ENCODE measurements around the gene HBE1. TPM values are rescaled to one million over a fixed set of nuclear protein-coding genes. Genes with fewer than 3 reads are reported as not detected.

HBE1 gene
- total and polyA plus RNA-seq, 10 of the 15 experiments (the other 5 are each of a cell fraction or from before 2014, with no cell fraction given): 0.13 to 2.7 (median 0.62) TPM; not detected in 5

DNA sequence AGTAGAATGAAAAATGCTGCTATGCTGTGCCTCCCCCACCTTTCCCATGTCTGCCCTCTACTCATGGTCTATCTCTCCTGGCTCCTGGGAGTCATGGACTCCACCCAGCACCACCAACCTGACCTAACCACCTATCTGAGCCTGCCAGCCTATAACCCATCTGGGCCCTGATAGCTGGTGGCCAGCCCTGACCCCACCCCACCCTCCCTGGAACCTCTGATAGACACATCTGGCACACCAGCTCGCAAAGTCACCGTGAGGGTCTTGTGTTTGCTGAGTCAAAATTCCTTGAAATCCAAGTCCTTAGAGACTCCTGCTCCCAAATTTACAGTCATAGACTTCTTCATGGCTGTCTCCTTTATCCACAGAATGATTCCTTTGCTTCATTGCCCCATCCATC, 14.9 kb upstream of the HBE1 start:
- H3K27me3 ChIP-seq (replicated peaks in 1 of 2; ENCODE audit: control insufficient read depth in 2 of 2, insufficient read depth in 2 of 2, low read length in 1 of 2): no peaks in the 10 kb centered on the region
- DNase-seq (ENCODE audit: low read depth, low spot score): no peak
- no peaks in the 10 kb centered on the region for H3K9me3 ChIP-seq (replicated peaks; ENCODE audit: control insufficient read depth, insufficient read depth, low read length)
- in situ Hi-C loops (cut with MboI) (no loop called here), intact Hi-C loops (cut with micrococcal nuclease; ENCODE audit: unreplicated experiment) (no loop called here)
- no peak overlapping the region for H3K4me2 ChIP-seq (ENCODE audit: control insufficient read depth, insufficient read depth)
- H3K79me2 ChIP-seq (ENCODE audit: control insufficient read depth, insufficient read depth, low read length): no peaks in the 10 kb centered on the region
- ChIA-PET CTCF (interaction anchor here (1.1 kb wide), 1 partner anchor 15 kb away, joined by 3 read pairs; no protein-coding TSS in a partner anchor), RAD21 (ENCODE audit: unreplicated experiment) (no interaction called here), POLR2A (no interaction called here), SMC1A (ENCODE audit: uncharacterized antibody, unreplicated experiment) (no interaction called here)
- no peaks in the 10 kb centered on the region for H4K20me1 ChIP-seq (ENCODE audit: control insufficient read depth, insufficient read depth)
- H3K4me3 ChIP-seq: no peak overlapping the region
- no peaks in the 10 kb centered on the region for H3K36me3 ChIP-seq (ENCODE audit: control insufficient read depth in 2 of 2, insufficient read depth in 2 of 2, low read length in 1 of 2)
- ATAC-seq: no peak
- TF ChIP-seq CBX3 (IDR thresholded peaks at IDR 0.05; ENCODE audit: borderline replicate concordance, low read depth): no peak
- TF ChIP-seq IKZF1 (conservative IDR thresholded peaks at IDR 0.05): no peak
- TF ChIP-seq RAD21 (IDR thresholded peaks at IDR 0.05; ENCODE audit: insufficient read depth, low read depth, low read length): no peak
- TF ChIP-seq NFYB (IDR thresholded peaks at IDR 0.05; ENCODE audit: insufficient read depth, low read depth, low read length): no peak
- no peak for TF ChIP-seq SMAD5 (IDR thresholded peaks at IDR 0.05; ENCODE audit: low read depth)
- TF ChIP-seq ZSCAN29 (IDR thresholded peaks at IDR 0.05): no peak
- TF ChIP-seq STAT3 (IDR thresholded peaks at IDR 0.05; ENCODE audit: low read depth, low read length): no peak
- no peak for TF ChIP-seq KAT2A (conservative IDR thresholded peaks at IDR 0.05; ENCODE audit: control insufficient read depth, low read depth, low read length)
- BruUV-seq (replicated peaks): no TSS peak
- H2AFZ ChIP-seq (ENCODE audit: control insufficient read depth, low read depth, low read length): no peak overlapping the region
- no peak for FAIRE-seq
- H3K27ac ChIP-seq (ENCODE audit: control insufficient read depth, insufficient read depth): no peak overlapping the region
- no peaks in the 10 kb centered on the region for H3K4me1 ChIP-seq (ENCODE audit: control insufficient read depth, insufficient read depth, low read length)
- H3K9ac ChIP-seq (ENCODE audit: control insufficient read depth, insufficient read depth, low read length): no peak overlapping the region
- WGBS (ENCODE audit: insufficient coverage, insufficient replicate concordance, low lambda C conversion rate, missing lambda C conversion rate): 83% methylated on average over 2 of the region's 2 CpGs

DNA sequence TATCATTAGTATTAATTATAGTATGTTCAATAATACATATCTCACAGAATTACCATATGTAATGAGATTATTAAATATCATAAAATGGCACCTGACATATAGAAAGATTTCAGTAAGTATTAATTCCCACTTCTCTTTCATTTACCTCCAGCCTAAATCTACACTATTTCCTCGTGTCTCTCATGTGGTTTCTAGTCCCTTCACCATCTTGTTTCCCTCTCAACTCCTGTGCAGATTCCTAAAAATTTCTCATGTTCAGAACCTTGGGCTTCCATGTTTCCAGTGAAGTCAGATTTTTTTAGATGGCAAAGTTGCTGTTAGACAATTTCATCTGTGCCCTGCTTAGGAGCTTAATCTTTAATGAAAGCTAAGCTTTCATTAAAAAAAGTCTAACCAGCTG, 14.1 kb upstream of the HBE1 start:
- Histone ChIP-seq H3K27me3 (replicated peaks in 1 of 2; ENCODE audit: control insufficient read depth in 2 of 2, insufficient read depth in 2 of 2, low read length in 1 of 2) (no peaks in the 10 kb centered on the region), H4K20me1 (ENCODE audit: control insufficient read depth, insufficient read depth) (no peaks in the 10 kb centered on the region), H3K79me2 (ENCODE audit: control insufficient read depth, insufficient read depth, low read length) (no peaks in the 10 kb centered on the region), H3K27ac (ENCODE audit: control insufficient read depth, insufficient read depth) (no peak overlapping the region), H3K36me3 (ENCODE audit: control insufficient read depth in 2 of 2, insufficient read depth in 2 of 2, low read length in 1 of 2) (no peaks in the 10 kb centered on the region), H3K4me2 (ENCODE audit: control insufficient read depth, insufficient read depth) (no peak overlapping the region), H3K9ac (ENCODE audit: control insufficient read depth, insufficient read depth, low read length) (no peak overlapping the region), H2AFZ (ENCODE audit: control insufficient read depth, low read depth, low read length) (no peak overlapping the region), H3K4me3 (no peak overlapping the region), H3K9me3 (replicated peaks; ENCODE audit: control insufficient read depth, insufficient read depth, low read length) (no peaks in the 10 kb centered on the region), H3K4me1 (ENCODE audit: control insufficient read depth, insufficient read depth, low read length) (no peaks in the 10 kb centered on the region)
- BruUV-seq (replicated peaks): no TSS peak
- DNase-seq (ENCODE audit: low read depth, low spot score) (no peak), FAIRE-seq (no peak), ATAC-seq (no peak)
- ChIA-PET CTCF (interaction anchor here (1.1 kb wide), 1 partner anchor 16 kb away, joined by 3 read pairs; no protein-coding TSS in a partner anchor), POLR2A (no interaction called here), SMC1A (ENCODE audit: uncharacterized antibody, unreplicated experiment) (no interaction called here), RAD21 (ENCODE audit: unreplicated experiment) (no interaction called here)
- in situ Hi-C loops (cut with MboI): no loop called here
- 0% methylated on average over 1 of the region's 1 CpG for WGBS (ENCODE audit: insufficient coverage, insufficient replicate concordance, low lambda C conversion rate, missing lambda C conversion rate)
- TF ChIP-seq POLR2AphosphoS5 (IDR thresholded peaks at IDR 0.05; ENCODE audit: low read length) (no peak), JUNB (IDR thresholded peaks at IDR 0.05) (no peak), RAD21 (IDR thresholded peaks at IDR 0.05; ENCODE audit: insufficient read depth, low read depth, low read length) (no peak), YBX1 (IDR thresholded peaks at IDR 0.05) (no peak), CREM (IDR thresholded peaks at IDR 0.05; ENCODE audit: low read depth) (no peak), MTA2 (IDR thresholded peaks at IDR 0.05; ENCODE audit: low read depth) (no peak), EZH2 (IDR thresholded peaks at IDR 0.05; ENCODE audit: borderline replicate concordance, control insufficient read depth, low read depth, low read length) (no peak), EP300 (IDR thresholded peaks at IDR 0.05; ENCODE audit: borderline replicate concordance in 1 of 2, control insufficient read depth in 1 of 2, low read depth in 2 of 2, low read length in 2 of 2) (no peak), SRF (IDR thresholded peaks at IDR 0.05; ENCODE audit: low read depth in 2 of 2, low read length in 2 of 2) (no peak), EED (IDR thresholded peaks at IDR 0.05; ENCODE audit: low read depth) (no peak)
- TF ChIP-seq, protein P1, sequence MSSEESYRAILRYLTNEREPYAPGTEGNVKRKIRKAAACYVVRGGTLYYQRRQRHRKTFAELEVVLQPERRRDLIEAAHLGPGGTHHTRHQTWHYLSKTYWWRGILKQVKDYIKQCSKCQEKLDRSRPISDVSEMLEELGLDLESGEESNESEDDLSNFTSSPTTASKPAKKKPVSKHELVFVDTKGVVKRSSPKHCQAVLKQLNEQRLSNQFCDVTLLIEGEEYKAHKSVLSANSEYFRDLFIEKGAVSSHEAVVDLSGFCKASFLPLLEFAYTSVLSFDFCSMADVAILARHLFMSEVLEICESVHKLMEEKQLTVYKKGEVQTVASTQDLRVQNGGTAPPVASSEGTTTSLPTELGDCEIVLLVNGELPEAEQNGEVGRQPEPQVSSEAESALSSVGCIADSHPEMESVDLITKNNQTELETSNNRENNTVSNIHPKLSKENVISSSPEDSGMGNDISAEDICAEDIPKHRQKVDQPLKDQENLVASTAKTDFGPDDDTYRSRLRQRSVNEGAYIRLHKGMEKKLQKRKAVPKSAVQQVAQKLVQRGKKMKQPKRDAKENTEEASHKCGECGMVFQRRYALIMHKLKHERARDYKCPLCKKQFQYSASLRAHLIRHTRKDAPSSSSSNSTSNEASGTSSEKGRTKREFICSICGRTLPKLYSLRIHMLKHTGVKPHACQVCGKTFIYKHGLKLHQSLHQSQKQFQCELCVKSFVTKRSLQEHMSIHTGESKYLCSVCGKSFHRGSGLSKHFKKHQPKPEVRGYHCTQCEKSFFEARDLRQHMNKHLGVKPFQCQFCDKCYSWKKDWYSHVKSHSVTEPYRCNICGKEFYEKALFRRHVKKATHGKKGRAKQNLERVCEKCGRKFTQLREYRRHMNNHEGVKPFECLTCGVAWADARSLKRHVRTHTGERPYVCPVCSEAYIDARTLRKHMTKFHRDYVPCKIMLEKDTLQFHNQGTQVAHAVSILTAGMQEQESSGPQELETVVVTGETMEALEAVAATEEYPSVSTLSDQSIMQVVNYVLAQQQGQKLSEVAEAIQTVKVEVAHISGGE (CRISPR knock-in tag; IDR thresholded peaks at IDR 0.05): no peak
- intact Hi-C loops (cut with micrococcal nuclease; ENCODE audit: unreplicated experiment): no loop called here
